NCI-H748 (cell line): ENCODE results near the gene TNRC6B.
"Not testable (repeated sequence)": the region's sequence is repeated elsewhere in the genome, so short reads cannot be mapped to it uniquely, and the experiment has no call there.

Experiments used
- DNase-seq: peaks from one replicate; lab custom pipeline; 2025; ENCODE audit not compliant: unreplicated experiment; lab: John Stamatoyannopoulos, UW

TNRC6B gene

GRCh38 chr22:40177738-40178416 lies at the start of gene TNRC6B:
TNRC6B (plus strand) TSS chr22:40177925; CDS start chr22:40178136, 211 bp downstream.
- DNase-seq: peak; percentile 93

- DNase-seq: no peak
These were observed 48.7 kb upstream of the TNRC6B start for GRCh38 chr22:40128989-40129388.

GRCh38 chr22:40137132-40137531 lies 40.6 kb upstream of the TNRC6B start:
- no peak for DNase-seq

- DNase-seq: no peak
These were observed 38.9 kb upstream of the TNRC6B start for GRCh38 chr22:40138866-40139265.

- DNase-seq: no peak
These were observed 30.1 kb upstream of the TNRC6B start for GRCh38 chr22:40147388-40148176.

GRCh38 chr22:40153192-40153591 lies 24.5 kb upstream of the TNRC6B start:
- DNase-seq: peak; percentile 3

GRCh38 chr22:40153705-40154104 lies 24.0 kb upstream of the TNRC6B start:
- DNase-seq: no peak

- peak; percentile 88 for DNase-seq
These were observed 21.7 kb upstream of the TNRC6B start for GRCh38 chr22:40156001-40156516.

GRCh38 chr22:40156682-40157081 lies 21.0 kb upstream of the TNRC6B start:
- not testable (repeated sequence) for DNase-seq

- no peak for DNase-seq
These were observed 20.3 kb upstream of the TNRC6B start for GRCh38 chr22:40157330-40157945.

GRCh38 chr22:40161194-40161593 lies 16.5 kb upstream of the TNRC6B start:
- no peak for DNase-seq

GRCh38 chr22:40165537-40165936 lies 12.2 kb upstream of the TNRC6B start:
- not testable (repeated sequence) for DNase-seq

- no peak for DNase-seq
These were observed 2.0 kb upstream of the TNRC6B start for GRCh38 chr22:40175611-40176244.

- DNase-seq: peak; percentile 11
These were observed 596 bp upstream of the TNRC6B start for GRCh38 chr22:40176921-40177737.

- DNase-seq: peak; percentile 53
These were observed 988 bp downstream of the TNRC6B start for GRCh38 chr22:40178417-40179409.

- no peak for DNase-seq
These were observed 1.8 kb downstream of the TNRC6B start for GRCh38 chr22:40179526-40179925.

- DNase-seq: no peak
These were observed 2.7 kb downstream of the TNRC6B start for GRCh38 chr22:40180403-40180802.

GRCh38 chr22:40181323-40181722 lies 3.6 kb downstream of the TNRC6B start:
- DNase-seq: no peak

- no peak for DNase-seq
These were observed 4.6 kb downstream of the TNRC6B start for GRCh38 chr22:40182231-40182835.
